ENCODE measurements around the gene PYY. TPM values are rescaled to one million over a fixed set of nuclear protein-coding genes. Genes with fewer than 3 reads are reported as not detected.

Gene PYY
- polyA plus RNA-seq, 1 donor from 2014 or later = not detected

DNA sequence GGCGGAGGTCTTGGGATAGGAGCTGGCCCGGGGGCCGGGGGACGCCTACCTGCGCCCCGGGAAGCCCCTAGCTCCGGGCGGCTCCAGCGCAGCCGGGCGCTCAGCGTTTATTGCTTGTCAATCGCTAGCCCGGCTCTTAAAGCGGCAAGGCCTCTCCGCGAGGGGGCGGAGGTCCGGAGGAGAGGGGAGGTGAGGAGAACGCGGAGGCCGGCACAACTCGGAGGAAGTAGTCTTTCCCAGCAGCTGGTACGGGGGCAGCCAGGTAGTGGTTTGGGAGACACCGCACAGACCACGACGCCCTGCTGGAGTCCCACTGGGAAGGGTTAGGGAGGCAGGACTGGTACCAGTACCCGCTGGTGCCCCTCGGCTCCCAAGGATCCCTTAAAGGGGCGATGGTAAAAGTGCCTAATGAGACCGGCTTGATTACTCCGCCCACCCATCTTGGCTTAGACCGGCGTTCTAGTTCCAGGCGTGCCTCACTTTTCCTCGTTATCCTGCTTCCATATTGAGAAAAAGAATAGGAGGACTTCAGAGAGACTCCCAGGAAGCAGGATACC is 46.2 kb downstream of the PYY start, which contains the start of gene MPP2:
Gene MPP2, minus strand, starts transcription at position 112 of the 557 bp plus-strand sequence. CDS start 3,076 bp downstream, outside the sequence.
- TF ChIP-seq MXI1 (conservative IDR thresholded peaks at IDR 0.05; ENCODE audit: poor library complexity, severe bottlenecking) (peak; percentile 16), TAF1 (IDR thresholded peaks at IDR 0.05; ENCODE audit: low read depth) (no peak), POLR2AphosphoS5 (IDR thresholded peaks at IDR 0.05) (peak; percentile 49), EP300 (conservative IDR thresholded peaks at IDR 0.05; ENCODE audit: poor library complexity, severe bottlenecking) (peak; percentile 17)
- TF ChIP-seq, protein P1, sequence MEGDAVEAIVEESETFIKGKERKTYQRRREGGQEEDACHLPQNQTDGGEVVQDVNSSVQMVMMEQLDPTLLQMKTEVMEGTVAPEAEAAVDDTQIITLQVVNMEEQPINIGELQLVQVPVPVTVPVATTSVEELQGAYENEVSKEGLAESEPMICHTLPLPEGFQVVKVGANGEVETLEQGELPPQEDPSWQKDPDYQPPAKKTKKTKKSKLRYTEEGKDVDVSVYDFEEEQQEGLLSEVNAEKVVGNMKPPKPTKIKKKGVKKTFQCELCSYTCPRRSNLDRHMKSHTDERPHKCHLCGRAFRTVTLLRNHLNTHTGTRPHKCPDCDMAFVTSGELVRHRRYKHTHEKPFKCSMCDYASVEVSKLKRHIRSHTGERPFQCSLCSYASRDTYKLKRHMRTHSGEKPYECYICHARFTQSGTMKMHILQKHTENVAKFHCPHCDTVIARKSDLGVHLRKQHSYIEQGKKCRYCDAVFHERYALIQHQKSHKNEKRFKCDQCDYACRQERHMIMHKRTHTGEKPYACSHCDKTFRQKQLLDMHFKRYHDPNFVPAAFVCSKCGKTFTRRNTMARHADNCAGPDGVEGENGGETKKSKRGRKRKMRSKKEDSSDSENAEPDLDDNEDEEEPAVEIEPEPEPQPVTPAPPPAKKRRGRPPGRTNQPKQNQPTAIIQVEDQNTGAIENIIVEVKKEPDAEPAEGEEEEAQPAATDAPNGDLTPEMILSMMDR (IDR thresholded peaks at IDR 0.05; ENCODE audit: poor library complexity, severe bottlenecking) = peak; percentile 43
- Histone ChIP-seq H2AFZ (ENCODE audit: low read depth, low read length) (peak within 1 kb of the TSS; percentile 95), H3K9me2 (ENCODE audit: insufficient read depth, low read length) (no peaks in the 10 kb centered on the region), H3K27me3 (ENCODE audit: insufficient read depth, low read depth, low read length) (no peaks in the 10 kb centered on the region), H3K27ac (ENCODE audit: low read length) (peak within 1 kb of the TSS; percentile 95), H3K4me2 (ENCODE audit: low read length) (peak within 1 kb of the TSS; percentile 86), H4K20me1 (ENCODE audit: insufficient read depth) (no peaks in the 10 kb centered on the region), H3K9ac (ENCODE audit: low read length) (peak within 1 kb of the TSS; percentile 99), H3K36me3 (ENCODE audit: insufficient read depth, low read length) (no peaks in the 10 kb centered on the region), H3K79me2 (replicated peaks; ENCODE audit: insufficient read depth, low read length) (peaks cover 17% of the 10 kb centered on the region), H3K9me3 (ENCODE audit: low read length) (no peaks in the 10 kb centered on the region), H3K4me3 (ENCODE audit: low read length) (peak within 1 kb of the TSS; percentile 96), H3F3A (ENCODE audit: insufficient read depth, low read length, poor library complexity, severe bottlenecking) (no peaks in the 10 kb centered on the region)

DNA sequence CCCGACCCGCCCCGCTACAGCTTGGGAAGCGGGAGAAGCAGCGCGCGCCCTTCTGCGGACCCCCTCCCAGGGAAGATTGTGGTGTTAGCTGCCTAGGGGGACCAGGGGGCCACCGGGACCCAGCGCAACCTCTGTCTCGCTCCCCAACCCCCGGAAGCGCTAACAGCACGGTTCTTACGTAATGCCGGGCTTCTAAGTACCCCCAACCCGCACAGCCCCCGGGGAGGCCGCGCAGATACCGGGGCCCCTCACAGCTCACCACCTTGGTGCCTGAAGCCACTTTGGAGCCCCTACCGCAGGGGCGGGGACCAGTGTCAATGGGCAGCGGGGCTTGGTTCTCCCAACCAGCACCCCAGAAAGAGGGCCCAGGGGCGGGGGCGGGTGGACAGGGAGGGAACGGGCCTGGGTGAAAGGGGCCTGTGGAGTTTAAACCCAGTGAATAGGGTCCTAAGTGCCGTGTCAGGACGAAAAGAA is 46.8 kb downstream of the PYY start:
- Histone ChIP-seq H2AFZ (ENCODE audit: low read depth, low read length) (peak overlapping the region; percentile 95), H3K27me3 (ENCODE audit: insufficient read depth, low read depth, low read length) (no peaks in the 10 kb centered on the region), H3K4me2 (ENCODE audit: low read length) (peak overlapping the region; percentile 33), H4K20me1 (ENCODE audit: insufficient read depth) (no peaks in the 10 kb centered on the region), H3F3A (ENCODE audit: insufficient read depth, low read length, poor library complexity, severe bottlenecking) (no peaks in the 10 kb centered on the region), H3K9me3 (ENCODE audit: low read length) (no peaks in the 10 kb centered on the region), H3K9me2 (ENCODE audit: insufficient read depth, low read length) (no peaks in the 10 kb centered on the region), H3K27ac (ENCODE audit: low read length) (peak overlapping the region; percentile 95), H3K9ac (ENCODE audit: low read length) (peak overlapping the region; percentile 99), H3K4me3 (ENCODE audit: low read length) (peak overlapping the region; percentile 96), H3K36me3 (ENCODE audit: insufficient read depth, low read length) (no peaks in the 10 kb centered on the region), H3K79me2 (replicated peaks; ENCODE audit: insufficient read depth, low read length) (peaks cover 17% of the 10 kb centered on the region)
- TF ChIP-seq TAF1 (IDR thresholded peaks at IDR 0.05; ENCODE audit: low read depth) = peak; percentile 31
- no peak for TF ChIP-seq EZH2 (IDR thresholded peaks at IDR 0.05; ENCODE audit: borderline replicate concordance, insufficient read depth, low read length, poor library complexity, severe bottlenecking)

DNA sequence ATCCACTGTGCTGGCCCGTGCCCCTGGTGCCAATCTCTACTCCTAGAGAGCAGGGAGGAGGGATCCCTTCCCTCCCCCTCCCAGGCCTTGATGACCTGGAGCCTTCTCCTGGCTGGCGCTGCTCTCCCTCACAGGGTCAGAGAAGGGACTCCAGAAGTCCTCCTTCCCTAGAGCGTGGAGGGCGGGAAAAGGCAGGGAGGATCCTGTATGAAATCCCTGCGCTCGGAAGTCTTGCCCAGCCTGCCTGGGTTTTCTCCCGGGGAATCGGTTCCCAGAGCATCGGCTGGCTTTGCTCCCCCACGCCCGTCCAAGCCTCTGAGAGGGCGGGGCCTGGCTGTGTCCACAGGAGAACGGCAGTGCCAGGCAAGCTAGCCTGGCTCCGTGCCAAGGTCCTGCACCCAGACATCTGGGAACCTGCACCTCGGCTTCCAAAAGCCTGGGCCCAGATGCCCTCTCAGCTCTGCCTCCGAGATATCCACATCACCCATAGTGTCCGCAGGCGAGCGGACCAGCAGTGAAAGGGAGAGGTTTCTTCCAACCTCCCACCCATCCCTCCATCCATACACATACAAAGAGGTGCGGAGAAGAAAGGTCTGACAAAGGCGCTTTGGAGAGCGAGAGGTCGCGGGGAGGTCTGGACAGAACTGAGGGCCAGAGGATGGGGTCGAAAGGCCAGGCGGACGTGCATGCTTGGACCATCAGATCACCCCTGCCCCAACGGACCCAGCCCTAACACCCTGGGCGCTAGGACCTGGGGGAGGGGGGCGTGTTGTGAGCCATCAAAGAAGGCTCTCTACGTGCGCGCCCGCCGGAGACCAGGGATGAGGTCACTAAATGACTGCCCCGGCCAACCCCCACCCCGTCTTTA is 47.5 kb downstream of the PYY start:
- H2AFZ ChIP-seq (ENCODE audit: low read depth, low read length) = peak overlapping the region; percentile 95
- H3K36me3 ChIP-seq (ENCODE audit: insufficient read depth, low read length) = no peaks in the 10 kb centered on the region
- peak overlapping the region; percentile 95 for H3K27ac ChIP-seq (ENCODE audit: low read length)
- no peaks in the 10 kb centered on the region for H4K20me1 ChIP-seq (ENCODE audit: insufficient read depth)
- no peaks in the 10 kb centered on the region for H3K9me2 ChIP-seq (ENCODE audit: insufficient read depth, low read length)
- TF ChIP-seq SMC3 (conservative IDR thresholded peaks at IDR 0.05; ENCODE audit: poor library complexity) (peak; percentile 11), RAD21 (conservative IDR thresholded peaks at IDR 0.05) (peak; percentile 9), MXI1 (conservative IDR thresholded peaks at IDR 0.05; ENCODE audit: poor library complexity, severe bottlenecking) (peak; percentile 24), EP300 (conservative IDR thresholded peaks at IDR 0.05; ENCODE audit: poor library complexity, severe bottlenecking) (peak; percentile 12), TAF1 (IDR thresholded peaks at IDR 0.05; ENCODE audit: low read depth) (peak; percentile 43), EZH2 (IDR thresholded peaks at IDR 0.05; ENCODE audit: borderline replicate concordance, insufficient read depth, low read length, poor library complexity, severe bottlenecking) (no peak), POLR2AphosphoS5 (IDR thresholded peaks at IDR 0.05) (peak; percentile 47)
- TF ChIP-seq, protein P1 (IDR thresholded peaks at IDR 0.05; ENCODE audit: poor library complexity, severe bottlenecking) = no peak
- TF ChIP-seq, protein P2, sequence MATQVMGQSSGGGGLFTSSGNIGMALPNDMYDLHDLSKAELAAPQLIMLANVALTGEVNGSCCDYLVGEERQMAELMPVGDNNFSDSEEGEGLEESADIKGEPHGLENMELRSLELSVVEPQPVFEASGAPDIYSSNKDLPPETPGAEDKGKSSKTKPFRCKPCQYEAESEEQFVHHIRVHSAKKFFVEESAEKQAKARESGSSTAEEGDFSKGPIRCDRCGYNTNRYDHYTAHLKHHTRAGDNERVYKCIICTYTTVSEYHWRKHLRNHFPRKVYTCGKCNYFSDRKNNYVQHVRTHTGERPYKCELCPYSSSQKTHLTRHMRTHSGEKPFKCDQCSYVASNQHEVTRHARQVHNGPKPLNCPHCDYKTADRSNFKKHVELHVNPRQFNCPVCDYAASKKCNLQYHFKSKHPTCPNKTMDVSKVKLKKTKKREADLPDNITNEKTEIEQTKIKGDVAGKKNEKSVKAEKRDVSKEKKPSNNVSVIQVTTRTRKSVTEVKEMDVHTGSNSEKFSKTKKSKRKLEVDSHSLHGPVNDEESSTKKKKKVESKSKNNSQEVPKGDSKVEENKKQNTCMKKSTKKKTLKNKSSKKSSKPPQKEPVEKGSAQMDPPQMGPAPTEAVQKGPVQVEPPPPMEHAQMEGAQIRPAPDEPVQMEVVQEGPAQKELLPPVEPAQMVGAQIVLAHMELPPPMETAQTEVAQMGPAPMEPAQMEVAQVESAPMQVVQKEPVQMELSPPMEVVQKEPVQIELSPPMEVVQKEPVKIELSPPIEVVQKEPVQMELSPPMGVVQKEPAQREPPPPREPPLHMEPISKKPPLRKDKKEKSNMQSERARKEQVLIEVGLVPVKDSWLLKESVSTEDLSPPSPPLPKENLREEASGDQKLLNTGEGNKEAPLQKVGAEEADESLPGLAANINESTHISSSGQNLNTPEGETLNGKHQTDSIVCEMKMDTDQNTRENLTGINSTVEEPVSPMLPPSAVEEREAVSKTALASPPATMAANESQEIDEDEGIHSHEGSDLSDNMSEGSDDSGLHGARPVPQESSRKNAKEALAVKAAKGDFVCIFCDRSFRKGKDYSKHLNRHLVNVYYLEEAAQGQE (IDR thresholded peaks at IDR 0.05; ENCODE audit: borderline replicate concordance) = peak; percentile 69
- peak overlapping the region; percentile 96 for H3K4me3 ChIP-seq (ENCODE audit: low read length)
- H3K27me3 ChIP-seq (ENCODE audit: insufficient read depth, low read depth, low read length) = no peaks in the 10 kb centered on the region
- no peaks in the 10 kb centered on the region for H3F3A ChIP-seq (ENCODE audit: insufficient read depth, low read length, poor library complexity, severe bottlenecking)
- H3K9ac ChIP-seq (ENCODE audit: low read length) = peak overlapping the region; percentile 99
- H3K79me2 ChIP-seq (replicated peaks; ENCODE audit: insufficient read depth, low read length) = peaks cover 17% of the 10 kb centered on the region
- peak overlapping the region; percentile 86 for H3K4me2 ChIP-seq (ENCODE audit: low read length)
- H3K9me3 ChIP-seq (ENCODE audit: low read length) = no peaks in the 10 kb centered on the region

Measured in neural cell (in vitro differentiated cells).